Measurements from ENCODE around the gene ZNF652.

DNA sequence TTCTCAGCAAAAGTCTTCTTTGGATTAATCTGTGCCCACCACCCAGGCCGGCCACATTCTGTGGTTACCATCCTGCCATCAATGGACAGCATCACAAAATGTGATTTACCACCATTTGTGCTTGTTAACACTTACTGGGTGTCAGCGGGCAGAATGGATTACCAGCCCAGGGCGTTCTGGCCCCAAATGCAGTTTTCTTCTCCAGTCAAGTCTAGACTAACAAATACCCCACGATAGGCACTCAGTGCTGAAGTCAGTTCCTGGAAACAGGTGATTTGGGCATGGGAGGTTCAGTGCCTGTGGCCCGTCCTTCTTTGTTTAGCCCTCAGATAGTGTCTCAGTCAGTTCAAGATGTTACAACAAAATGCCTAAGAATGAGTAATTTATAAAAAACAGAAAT is 92.7 kb downstream of the ZNF652 start:
- no peak for TF ChIP-seq POLR2AphosphoS5 (IDR thresholded peaks at IDR 0.05)
- no peak for TF ChIP-seq POLR2A (IDR thresholded peaks at IDR 0.05)

Measured in prostate gland (tissue), 1 donor.